Measurements from ENCODE around the gene SLC17A7. TPM values are rescaled to one million over a fixed set of nuclear protein-coding genes. Genes with fewer than 3 reads are reported as not detected.

The SLC17A7 gene
- total and polyA plus RNA-seq, 2 donors (not counting 3 experiments of a cell fraction or from before 2014, with no cell fraction given) = 0.07 to 0.13 TPM

- DNase-seq (ENCODE audit: low read depth, low spot score) (peak; percentile 92), FAIRE-seq (peak; percentile 95)
- CTCF ChIA-PET = interaction anchor here (0.7 to 2.8 kb wide), 11 partner anchors 8 to 683 kb away, joined by 3 to 11 read pairs (median 4); partner anchors contain the start of genes FLT3LG, GFY and PIH1D1
- Histone ChIP-seq H3K27me3 (ENCODE audit: control insufficient read depth in 2 of 2, insufficient read depth in 2 of 2, low read length in 2 of 2) (peaks cover 30 to 37% of the 10 kb centered on the region in 2 experiments), H3K4me1 (ENCODE audit: control insufficient read depth, extremely low read depth, insufficient read depth, low read length) (no peaks in the 10 kb centered on the region), H3K36me3 (ENCODE audit: control insufficient read depth in 2 of 2, extremely low read depth in 1 of 2, insufficient read depth in 2 of 2, low read length in 2 of 2) (no peaks in the 10 kb centered on the region), H3K9me1 (replicated peaks; ENCODE audit: control insufficient read depth, extremely low read depth, insufficient read depth, low read length) (no peaks in the 10 kb centered on the region), H3K79me2 (ENCODE audit: control insufficient read depth, insufficient read depth, low read length) (no peaks in the 10 kb centered on the region), H3K4me3 (replicated peaks in 1 of 3; ENCODE audit: insufficient read depth in 1 of 3, low read depth in 1 of 3, low read length in 3 of 3) (peak overlapping the region; percentile 58 to 78 (median 65)), H4K20me1 (replicated peaks; ENCODE audit: control insufficient read depth, extremely low read depth, insufficient read depth, low read length) (no peaks in the 10 kb centered on the region), H3K27ac (ENCODE audit: insufficient read depth, low read depth, low read length) (no peak overlapping the region), H3K4me2 (ENCODE audit: insufficient read depth, low read length) (peak overlapping the region; percentile 80), H3K9ac (replicated peaks; ENCODE audit: extremely low read depth, insufficient read depth, low read length) (peak overlapping the region; percentile 24), H2AFZ (ENCODE audit: low read depth, low read length) (peak overlapping the region; percentile 96), H3K9me3 (replicated peaks; ENCODE audit: control insufficient read depth, insufficient read depth, low read length) (no peaks in the 10 kb centered on the region)
- intact Hi-C loops (cut with micrococcal nuclease) = loop anchor here (1.0 kb wide), 5 partner anchors 8 to 217 kb away; partner anchors contain the start of genes DKKL1 and PIH1D1
- POLR2A ChIA-PET = no interaction called here
- dilution Hi-C loops (cut with MboI; ENCODE audit: extremely low pct_ligation_motif_present, low sequenced_read_pairs) = no loop called here
- no TSS peak for BruUV-seq (replicated peaks)
- TF ChIP-seq POLR2AphosphoS5 (IDR thresholded peaks at IDR 0.05; ENCODE audit: insufficient read depth, low read depth, low read length) = peak; percentile 19
- TF ChIP-seq CTCF (IDR thresholded peaks at IDR 0.05; ENCODE audit: extremely low read depth in 1 of 2, insufficient read depth in 1 of 2, low read depth in 1 of 2, low read length in 2 of 2) = peak; percentile 73 to 93
- TF ChIP-seq MAX (IDR thresholded peaks at IDR 0.05; ENCODE audit: insufficient read depth, insufficient read length) = no peak
- TF ChIP-seq EZH2 (IDR thresholded peaks at IDR 0.05; ENCODE audit: borderline replicate concordance, low read depth, low read length, severe bottlenecking) = no peak
- no peak for TF ChIP-seq MYC (IDR thresholded peaks at IDR 0.05; ENCODE audit: low read depth, low read length)
- no peak for TF ChIP-seq JUN (IDR thresholded peaks at IDR 0.05; ENCODE audit: borderline replicate concordance, insufficient read depth, insufficient read length, low read depth)
- no peak for TF ChIP-seq FOS (IDR thresholded peaks at IDR 0.05; ENCODE audit: borderline replicate concordance, insufficient read depth, low read length)
Observed at GRCh38 chr19:49443366-49444099, 2.2 kb upstream of the SLC17A7 start.
